CD14-positive monocyte (primary cell): Measurements from ENCODE around the gene ECEL1. TPM values are rescaled to one million over a fixed set of nuclear protein-coding genes. Genes with fewer than 3 reads are reported as not detected.

Experiments
- DNase-seq, 3 donors: peaks; one replicate each; pipeline ENCODE4 v3.0.0-alpha.2; 2011 to 2022
- H2AFZ ChIP-seq: 2 replicates; pipeline ENCODE4 v1.6.0; 2012; ENCODE audit warnings: mild to moderate bottlenecking, low read depth, low read length, inconsistent platforms; ENCODE audit not compliant: insufficient read depth, poor library complexity, severe bottlenecking
- H3K27ac ChIP-seq, 2 donors: 1 replicate in 1 of 2; 2 replicates in 1 of 2; pipeline ENCODE4 v1.5.1; 2012 to 2013; ENCODE audit warnings: low read length in 2 of 2, control low read depth in 1 of 2, inconsistent platforms in 1 of 2, low read depth in 1 of 2, mild to moderate bottlenecking in 1 of 2
- H3K27me3 ChIP-seq, 2 donors: one replicate each; pipeline versions ENCODE4 v1.6.0 to v1.6.1; 2011 to 2013; ENCODE audit warnings: low read length in 2 of 2; ENCODE audit not compliant: control insufficient read depth in 2 of 2, insufficient read depth in 2 of 2
- H3K36me3 ChIP-seq, 2 donors: replicated peaks in 1 of 2; 1 replicate in 1 of 2; 2 replicates in 1 of 2; pipeline versions ENCODE4 v1.5.1 to v1.6.1; 2012 to 2013; ENCODE audit warnings: low read length in 2 of 2, control low read depth in 1 of 2, inconsistent platforms in 1 of 2, mild to moderate bottlenecking in 1 of 2; ENCODE audit not compliant: insufficient read depth in 2 of 2, control insufficient read depth in 1 of 2
- H3K4me1 ChIP-seq, 2 donors: 1 replicate in 1 of 2; 2 replicates in 1 of 2; pipeline versions ENCODE4 v1.5.1 to v1.6.1; 2012 to 2013; ENCODE audit warnings: low read length in 2 of 2, control low read depth in 1 of 2, inconsistent platforms in 1 of 2, mild to moderate bottlenecking in 1 of 2, moderate library complexity in 1 of 2; ENCODE audit not compliant: insufficient read depth in 2 of 2, control insufficient read depth in 1 of 2
- H3K4me2 ChIP-seq: replicated peaks from 2 replicates; pipeline ENCODE3; 2012; ENCODE audit warnings: low read length, moderate library complexity, mild to moderate bottlenecking; ENCODE audit not compliant: poor library complexity, severe bottlenecking; ENCODE audit errors: extremely low read depth
- H3K4me3 ChIP-seq, 3 experiments: fragments of 200-600 bp in 1 of 3; sonication (generic) in 1 of 3; replicated peaks in 1 of 3; 1 replicate in 2 of 3; 2 replicates in 1 of 3; pipeline ENCODE4 v1.5.1; 2011 to 2013; ENCODE audit warnings: low read length in 3 of 3, mild to moderate bottlenecking in 3 of 3, control low read depth in 2 of 3, low read depth in 2 of 3, inconsistent platforms in 1 of 3, moderate library complexity in 1 of 3
- H3K79me2 ChIP-seq: 2 replicates; pipeline ENCODE4 v1.6.0; 2012; ENCODE audit warnings: mild to moderate bottlenecking, control low read depth, inconsistent platforms, low read length, moderate library complexity; ENCODE audit not compliant: insufficient read depth
- H3K9ac ChIP-seq: 2 replicates; pipeline ENCODE4 v1.6.0; 2017; ENCODE audit warnings: low read length, mild to moderate bottlenecking; ENCODE audit not compliant: insufficient read depth, poor library complexity, severe bottlenecking
- H3K9me3 ChIP-seq, 2 donors: replicated peaks in 1 of 2; 1 replicate in 1 of 2; 2 replicates in 1 of 2; pipeline versions ENCODE4 v1.5.1 to v1.6.1; 2012 to 2013; ENCODE audit warnings: low read length in 2 of 2, control low read depth in 1 of 2; ENCODE audit not compliant: control insufficient read depth in 1 of 2, insufficient read depth in 1 of 2
- H4K20me1 ChIP-seq: 2 replicates; pipeline ENCODE4 v1.6.0; 2012; ENCODE audit warnings: mild to moderate bottlenecking, low read length, control low read depth, moderate library complexity; ENCODE audit not compliant: insufficient read depth
- H3K27ac Mint-ChIP-seq, 7 donors: one replicate each; pipeline ENCODE4 v1.8.0; 2020; ENCODE audit warnings: mild to moderate bottlenecking in 7 of 7, mixed read lengths in 7 of 7, moderate library complexity in 6 of 7, inconsistent platforms in 2 of 7
- H3K27me3 Mint-ChIP-seq, 3 donors: one replicate each; pipeline ENCODE4 v1.8.0; 2021 to 2022; ENCODE audit warnings: low read depth in 3 of 3, mild to moderate bottlenecking in 3 of 3, mixed read lengths in 3 of 3, moderate library complexity in 3 of 3, inconsistent platforms in 1 of 3
- H3K36me3 Mint-ChIP-seq, 2 donors: one replicate each; pipeline ENCODE4 v1.8.0; 2020; ENCODE audit warnings: mixed read lengths in 2 of 2, inconsistent platforms in 1 of 2, mild to moderate bottlenecking in 1 of 2
- H3K4me1 Mint-ChIP-seq: one replicate; pipeline ENCODE4 v1.8.0; 2020; ENCODE audit warnings: mild to moderate bottlenecking, mixed read lengths
- H3K4me3 Mint-ChIP-seq, 2 donors: one replicate each; pipeline ENCODE4 v1.8.0; 2020; ENCODE audit warnings: mild to moderate bottlenecking in 2 of 2, mixed read lengths in 2 of 2, moderate library complexity in 1 of 2
- H3K9me3 Mint-ChIP-seq, 7 donors: one replicate each; pipeline ENCODE4 v1.8.0; 2020 to 2022; ENCODE audit warnings: mixed read lengths in 7 of 7, mild to moderate bottlenecking in 6 of 7, moderate library complexity in 6 of 7, inconsistent platforms in 2 of 7
- WGBS: methylation state at CpG from one replicate; pipeline ENCODE4 v1.1.5; 2013; ENCODE audit warnings: missing lambda C conversion rate; ENCODE audit not compliant: insufficient coverage; 5-methylcytosine and 5-hydroxymethylcytosine counted together
- intact Hi-C, 2 donors: fragments of 100-400 bp; cut with micrococcal nuclease; formaldehyde crosslinking; loops; one replicate each; pipeline versions ENCODE4 v1.15.0 to v1.15.1; 2023
- polyA plus RNA-seq, 3 donors: library from polyadenylated mRNA; depleted of rRNA in 1 of 3; unstranded in 2 of 3; stranded (reverse) in 1 of 3; fragments of 300-500 nt in 2 of 3; fragments of >200 nt in 1 of 3; fragmentation: Illumina TruSeq in 2 of 3; gene quantifications; 1 replicate in 2 of 3; 2 replicates in 1 of 3; pipeline ENCODE4 v1.2.3, GENCODE V29; 2012 to 2021
- TF ChIP-seq, protein P1 (sequence below): fragments of 200-600 bp; IDR thresholded peaks from one replicate; pipeline ENCODE4 v1.8.0; 2022; ENCODE audit warnings: antibody characterized with exemption, mild to moderate bottlenecking

Gene ECEL1
- polyA plus RNA-seq, 3 donors: not detected

DNA sequence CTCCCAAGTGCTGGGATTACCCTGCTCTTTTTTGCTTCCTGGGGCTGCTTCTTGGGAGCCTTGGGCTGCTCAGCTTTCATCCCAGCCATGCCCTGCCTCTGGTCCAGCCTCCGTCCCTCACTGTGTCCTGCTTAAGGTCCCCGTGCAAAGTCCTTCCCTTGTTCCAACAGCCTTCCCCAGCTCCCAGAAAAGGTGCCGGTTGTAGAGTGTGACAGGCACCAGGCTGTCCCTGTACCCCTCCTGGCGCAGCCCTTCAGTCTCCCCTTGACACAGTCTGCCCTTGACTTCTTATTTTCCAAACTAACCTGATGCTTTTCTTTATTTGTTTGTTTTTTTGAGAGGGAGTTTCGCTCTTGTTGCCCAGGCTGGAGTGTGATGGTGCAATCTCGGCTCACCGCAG lies 51.8 kb downstream of the ECEL1 start:
- peaks cover 3% of the 10 kb centered on the region for H3K4me1 Mint-ChIP-seq
- H3K27ac Mint-ChIP-seq: no peak overlapping the region
- H3K27me3 ChIP-seq: no peaks in the 10 kb centered on the region
- no peak overlapping the region for H3K9ac ChIP-seq
- H3K4me2 ChIP-seq: no peak overlapping the region
- 100% methylated on average over 3 of the region's 7 CpGs for WGBS
- intact Hi-C loops: loop anchor here in 1 of 2 donors (5.0 kb wide), 1 partner anchor 524 kb away; no protein-coding TSS in a partner anchor
- TF ChIP-seq, protein P1, sequence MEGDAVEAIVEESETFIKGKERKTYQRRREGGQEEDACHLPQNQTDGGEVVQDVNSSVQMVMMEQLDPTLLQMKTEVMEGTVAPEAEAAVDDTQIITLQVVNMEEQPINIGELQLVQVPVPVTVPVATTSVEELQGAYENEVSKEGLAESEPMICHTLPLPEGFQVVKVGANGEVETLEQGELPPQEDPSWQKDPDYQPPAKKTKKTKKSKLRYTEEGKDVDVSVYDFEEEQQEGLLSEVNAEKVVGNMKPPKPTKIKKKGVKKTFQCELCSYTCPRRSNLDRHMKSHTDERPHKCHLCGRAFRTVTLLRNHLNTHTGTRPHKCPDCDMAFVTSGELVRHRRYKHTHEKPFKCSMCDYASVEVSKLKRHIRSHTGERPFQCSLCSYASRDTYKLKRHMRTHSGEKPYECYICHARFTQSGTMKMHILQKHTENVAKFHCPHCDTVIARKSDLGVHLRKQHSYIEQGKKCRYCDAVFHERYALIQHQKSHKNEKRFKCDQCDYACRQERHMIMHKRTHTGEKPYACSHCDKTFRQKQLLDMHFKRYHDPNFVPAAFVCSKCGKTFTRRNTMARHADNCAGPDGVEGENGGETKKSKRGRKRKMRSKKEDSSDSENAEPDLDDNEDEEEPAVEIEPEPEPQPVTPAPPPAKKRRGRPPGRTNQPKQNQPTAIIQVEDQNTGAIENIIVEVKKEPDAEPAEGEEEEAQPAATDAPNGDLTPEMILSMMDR: no peak
- H3K4me3 Mint-ChIP-seq: no peak overlapping the region
- no peaks in the 10 kb centered on the region for H3K79me2 ChIP-seq
- no peaks in the 10 kb centered on the region for H4K20me1 ChIP-seq
- no peak for DNase-seq
- H3K36me3 Mint-ChIP-seq: no peaks in the 10 kb centered on the region
- H3K9me3 Mint-ChIP-seq: peaks cover 0 to 2% (median 0%) of the 10 kb centered on the region in 7 donors
- no peak overlapping the region for H3K4me3 ChIP-seq
- no peaks in the 10 kb centered on the region for H3K9me3 ChIP-seq
- H3K4me1 ChIP-seq: no peaks in the 10 kb centered on the region
- peaks cover 0 to 16% (median 13%) of the 10 kb centered on the region in 3 donors for H3K27me3 Mint-ChIP-seq
- no peak overlapping the region for H3K27ac ChIP-seq
- H3K36me3 ChIP-seq: no peaks in the 10 kb centered on the region
- H2AFZ ChIP-seq: no peak overlapping the region

DNA sequence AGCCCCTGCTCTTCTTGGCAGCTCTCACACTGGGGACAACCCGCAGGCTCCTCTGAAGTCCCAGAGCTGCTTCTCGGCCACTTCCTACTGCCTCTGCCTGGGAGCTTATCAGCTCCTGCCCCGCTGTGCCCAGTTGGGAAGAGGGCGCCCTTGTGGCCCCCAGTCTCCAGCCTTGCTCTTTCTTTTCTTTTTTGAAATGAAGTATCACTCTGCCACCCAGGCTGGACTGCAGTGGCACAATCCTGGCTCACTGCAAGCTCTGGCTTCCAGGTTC lies 52.3 kb downstream of the ECEL1 start:
- Histone ChIP-seq H4K20me1 (no peaks in the 10 kb centered on the region), H3K27me3 (no peaks in the 10 kb centered on the region), H3K79me2 (no peaks in the 10 kb centered on the region), H3K27ac (no peak overlapping the region), H3K36me3 (no peaks in the 10 kb centered on the region), H3K4me3 (no peak overlapping the region), H3K9ac (no peak overlapping the region), H3K4me1 (no peaks in the 10 kb centered on the region), H3K9me3 (no peaks in the 10 kb centered on the region), H3K4me2 (no peak overlapping the region), H2AFZ (no peak overlapping the region)
- intact Hi-C loops: loop anchor here in 1 of 2 donors (5.0 kb wide), 1 partner anchor 523 kb away; no protein-coding TSS in a partner anchor
- H3K27ac Mint-ChIP-seq: no peak overlapping the region
- H3K9me3 Mint-ChIP-seq: peaks cover 0 to 2% (median 0%) of the 10 kb centered on the region in 7 donors
- H3K4me3 Mint-ChIP-seq: no peak overlapping the region
- TF ChIP-seq, protein P1: no peak
- DNase-seq: no peak
- H3K4me1 Mint-ChIP-seq: peaks cover 2% of the 10 kb centered on the region
- no peaks in the 10 kb centered on the region for H3K36me3 Mint-ChIP-seq
- WGBS: 89% methylated on average over 4 of the region's 4 CpGs
- peaks cover 0 to 14% (median 13%) of the 10 kb centered on the region in 3 donors for H3K27me3 Mint-ChIP-seq
